ENCODE data around the gene SLC13A4. TPM values are rescaled to one million over a fixed set of nuclear protein-coding genes. Genes with fewer than 3 reads are reported as not detected.

Gene SLC13A4
- total RNA-seq, 1 experiment from 2014 or later, result not detected

Small RNAs within 50 kb of the gene (small RNA-seq; reads per million reads assigned to genes)
- gene RNU6-1154P, result not detected

Other genes starting within 250 kb of the SLC13A4 start
- gene CNOT4, start 218.1 kb downstream of the SLC13A4 start, total RNA-seq (2014; rRNA removed; shearing (Covaris generic)), result 9.3 and 13.2 TPM in 2 replicates
- 105 and 122 TPM in 2 replicates for gene NUP205, start 170.3 kb downstream of the SLC13A4 start, total RNA-seq (2014; rRNA removed; shearing (Covaris generic))
- gene STMP1, start 65.7 kb downstream of the SLC13A4 start, total RNA-seq (2014; rRNA removed; shearing (Covaris generic)), result 9.0 and 9.3 TPM in 2 replicates
- gene FAM180A, start 20.6 kb upstream of the SLC13A4 start, total RNA-seq (2014; rRNA removed; shearing (Covaris generic)), result not detected in 2 replicates
- gene MTPN, start 249.2 kb upstream of the SLC13A4 start, total RNA-seq (2014; rRNA removed; shearing (Covaris generic)), result 96.1 and 131 TPM in 2 replicates